Measurements from ENCODE around the gene SCLT1.

Gene SCLT1

DNA sequence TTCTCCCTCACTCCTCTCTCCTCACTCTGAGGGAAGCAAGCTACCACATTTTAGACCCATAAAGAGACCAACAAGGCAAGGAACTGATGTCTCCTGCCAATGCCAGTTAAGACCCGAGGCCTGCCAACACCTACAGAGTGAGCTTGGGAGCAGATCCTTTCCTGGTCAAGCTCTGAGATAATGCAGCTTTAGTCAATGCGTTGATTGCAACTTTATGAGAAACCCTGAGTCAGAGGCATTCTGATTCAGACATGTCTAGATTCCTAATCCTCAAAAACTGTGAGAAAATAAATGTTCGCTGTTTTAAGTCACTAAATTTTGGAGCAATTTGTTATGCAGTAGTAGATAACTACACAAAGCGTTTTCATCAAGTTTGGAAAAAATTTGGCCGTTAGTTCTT lies 168.4 kb downstream of the SCLT1 start:
- H3K4me1 ChIP-seq (ENCODE audit: control insufficient read depth, insufficient read depth, low read length), result no peaks in the 10 kb centered on the region
- H3K4me3 ChIP-seq (ENCODE audit: low read length in 2 of 2), result no peak overlapping the region
- no peaks in the 10 kb centered on the region for H3K9me3 ChIP-seq (ENCODE audit: control insufficient read depth in 2 of 2, low read length in 2 of 2)
- no peak overlapping the region for H3K27ac ChIP-seq (ENCODE audit: low read length)
- no peaks in the 10 kb centered on the region for H3K36me3 ChIP-seq (ENCODE audit: control insufficient read depth in 2 of 2, insufficient read depth in 2 of 2, low read length in 2 of 2)
- H3K9ac ChIP-seq (ENCODE audit: low read length in 2 of 2), result no peak overlapping the region
- H3K27me3 ChIP-seq (ENCODE audit: control insufficient read depth in 1 of 2, insufficient read depth in 2 of 2, low read length in 2 of 2), result no peaks in the 10 kb centered on the region

DNA sequence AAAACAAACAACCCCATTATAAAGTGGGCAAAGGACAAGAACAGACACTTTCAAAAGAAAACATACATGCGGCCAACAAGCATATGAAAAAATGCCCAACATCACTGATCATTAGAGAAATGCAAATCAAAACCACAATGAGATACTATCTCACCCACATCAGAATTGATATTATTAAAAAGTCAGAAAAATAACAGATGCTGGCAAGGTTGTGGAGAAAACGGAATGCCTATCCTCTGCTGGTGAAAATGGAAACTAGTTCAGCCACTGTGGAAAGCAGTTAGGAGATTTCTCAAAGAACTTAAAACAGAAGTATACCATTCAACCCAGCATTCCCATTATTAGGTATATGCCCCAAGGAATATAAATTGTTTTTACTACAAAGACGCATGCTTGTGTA lies 171.4 kb downstream of the SCLT1 start:
- Histone ChIP-seq H3K36me3 (ENCODE audit: control insufficient read depth in 2 of 2, insufficient read depth in 2 of 2, low read length in 2 of 2) (no peaks in the 10 kb centered on the region), H3K4me3 (ENCODE audit: low read length in 2 of 2) (no peak overlapping the region), H3K9ac (ENCODE audit: low read length in 2 of 2) (no peak overlapping the region), H3K27ac (ENCODE audit: low read length) (no peak overlapping the region), H3K9me3 (ENCODE audit: control insufficient read depth in 2 of 2, low read length in 2 of 2) (no peaks in the 10 kb centered on the region), H3K27me3 (ENCODE audit: control insufficient read depth in 1 of 2, insufficient read depth in 2 of 2, low read length in 2 of 2) (no peaks in the 10 kb centered on the region), H3K4me1 (ENCODE audit: control insufficient read depth, insufficient read depth, low read length) (no peaks in the 10 kb centered on the region)

DNA sequence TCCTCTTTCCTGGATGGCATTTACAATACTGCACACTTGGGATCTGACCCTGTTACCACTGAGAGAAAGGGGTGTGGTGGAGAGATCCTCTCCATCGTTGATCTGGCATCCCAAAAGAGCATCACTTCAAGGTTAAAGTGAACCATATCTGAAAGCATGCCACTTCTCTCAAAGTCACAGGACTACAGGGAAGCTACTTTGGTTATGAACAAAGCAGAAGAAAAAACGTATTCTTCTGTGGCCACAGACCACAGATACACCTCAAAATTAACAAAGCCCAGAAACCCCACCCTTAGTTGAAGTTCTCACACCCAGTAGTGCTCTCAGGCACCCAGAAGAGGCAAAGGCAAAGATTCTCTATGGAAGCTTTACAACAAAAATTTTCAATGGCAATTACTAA lies 175.6 kb downstream of the SCLT1 start:
- no peaks in the 10 kb centered on the region for H3K4me1 ChIP-seq (ENCODE audit: control insufficient read depth, insufficient read depth, low read length)

DNA sequence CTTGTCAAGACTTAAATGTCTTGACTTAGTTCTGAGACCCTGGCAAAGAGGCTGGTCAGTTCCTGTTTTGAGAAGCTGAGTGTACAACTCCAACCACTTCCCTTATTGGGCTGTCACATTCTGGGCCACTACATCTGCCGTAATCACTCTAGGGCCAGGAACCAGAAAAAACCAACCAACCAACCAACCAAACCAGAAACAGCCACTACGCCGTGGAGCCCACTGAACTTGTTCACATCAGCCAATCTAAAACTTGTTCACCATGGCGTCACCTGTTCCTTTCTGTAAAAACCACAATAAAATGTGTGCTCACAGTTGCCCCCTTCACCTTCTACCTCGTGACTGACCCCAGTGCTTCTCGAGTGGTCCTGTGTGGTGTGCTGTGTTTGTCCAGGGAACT lies 176.5 kb downstream of the SCLT1 start:
- no peak overlapping the region for H3K27ac ChIP-seq (ENCODE audit: low read length)
- H3K27me3 ChIP-seq (ENCODE audit: control insufficient read depth in 1 of 2, insufficient read depth in 2 of 2, low read length in 2 of 2), result no peaks in the 10 kb centered on the region
- H3K4me3 ChIP-seq (ENCODE audit: low read length in 2 of 2), result no peak overlapping the region
- H3K36me3 ChIP-seq (ENCODE audit: control insufficient read depth in 2 of 2, insufficient read depth in 2 of 2, low read length in 2 of 2), result no peaks in the 10 kb centered on the region
- no peaks in the 10 kb centered on the region for H3K9me3 ChIP-seq (ENCODE audit: control insufficient read depth in 2 of 2, low read length in 2 of 2)
- H3K4me1 ChIP-seq (ENCODE audit: control insufficient read depth, insufficient read depth, low read length), result no peaks in the 10 kb centered on the region
- H3K9ac ChIP-seq (ENCODE audit: low read length in 2 of 2), result no peak overlapping the region

More for the DNA sequence above, 175.6 kb downstream of the SCLT1 start:
- H3K27ac ChIP-seq (ENCODE audit: low read length), result no peak overlapping the region
- no peak overlapping the region for H3K4me3 ChIP-seq (ENCODE audit: low read length in 2 of 2)
- no peaks in the 10 kb centered on the region for H3K27me3 ChIP-seq (ENCODE audit: control insufficient read depth in 1 of 2, insufficient read depth in 2 of 2, low read length in 2 of 2)
- no peaks in the 10 kb centered on the region for H3K36me3 ChIP-seq (ENCODE audit: control insufficient read depth in 2 of 2, insufficient read depth in 2 of 2, low read length in 2 of 2)
- H3K9ac ChIP-seq (ENCODE audit: low read length in 2 of 2), result no peak overlapping the region
- no peaks in the 10 kb centered on the region for H3K9me3 ChIP-seq (ENCODE audit: control insufficient read depth in 2 of 2, low read length in 2 of 2)

DNA sequence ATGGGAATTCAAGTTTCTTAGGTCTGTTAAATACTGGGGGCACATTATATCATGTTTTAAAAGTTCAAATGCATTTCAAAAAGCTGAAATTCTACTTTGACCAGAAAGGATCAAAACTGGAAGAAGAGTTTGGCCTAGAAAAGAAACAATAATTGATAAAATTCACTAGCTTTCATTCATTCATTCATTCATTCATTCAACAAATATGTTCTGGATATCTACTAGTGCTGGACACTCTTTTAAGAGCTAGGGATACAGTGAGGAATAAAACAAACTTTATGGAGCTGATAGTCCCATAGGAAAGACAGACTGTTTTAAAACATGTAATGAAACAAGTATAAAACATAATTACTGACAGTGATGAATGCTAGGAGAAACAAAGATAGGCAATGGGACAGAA lies 177.8 kb downstream of the SCLT1 start:
- no peaks in the 10 kb centered on the region for H3K36me3 ChIP-seq (ENCODE audit: control insufficient read depth in 2 of 2, insufficient read depth in 2 of 2, low read length in 2 of 2)
- H3K27ac ChIP-seq (ENCODE audit: low read length), result no peak overlapping the region
- no peaks in the 10 kb centered on the region for H3K27me3 ChIP-seq (ENCODE audit: control insufficient read depth in 1 of 2, insufficient read depth in 2 of 2, low read length in 2 of 2)
- no peaks in the 10 kb centered on the region for H3K9me3 ChIP-seq (ENCODE audit: control insufficient read depth in 2 of 2, low read length in 2 of 2)
- H3K4me1 ChIP-seq (ENCODE audit: control insufficient read depth, insufficient read depth, low read length), result no peaks in the 10 kb centered on the region
- no peak overlapping the region for H3K9ac ChIP-seq (ENCODE audit: low read length in 2 of 2)
- H3K4me3 ChIP-seq (ENCODE audit: low read length in 2 of 2), result no peak overlapping the region

DNA sequence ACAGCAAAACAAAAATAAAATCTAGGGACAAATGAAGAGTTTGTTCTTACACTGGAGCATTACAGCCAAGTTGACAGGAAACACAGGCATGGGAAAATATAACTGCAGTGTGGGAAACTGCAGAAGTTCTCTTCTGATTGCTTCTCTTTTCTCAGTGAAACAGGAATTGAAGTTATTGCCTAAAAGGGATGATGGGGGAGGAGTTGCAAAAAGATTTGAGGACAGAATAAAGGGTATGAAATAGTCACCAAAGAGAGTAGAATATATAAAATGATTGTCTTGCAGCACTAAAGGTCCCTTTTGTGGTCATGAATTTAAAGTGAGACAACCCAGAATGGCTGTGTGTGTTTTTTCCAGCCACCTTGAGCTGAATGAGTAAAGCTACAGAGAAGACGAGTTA lies 180.1 kb downstream of the SCLT1 start:
- Histone ChIP-seq H3K4me1 (ENCODE audit: control insufficient read depth, insufficient read depth, low read length) (no peaks in the 10 kb centered on the region), H3K9me3 (ENCODE audit: control insufficient read depth in 2 of 2, low read length in 2 of 2) (no peaks in the 10 kb centered on the region), H3K9ac (ENCODE audit: low read length in 2 of 2) (no peak overlapping the region), H3K36me3 (ENCODE audit: control insufficient read depth in 2 of 2, insufficient read depth in 2 of 2, low read length in 2 of 2) (no peaks in the 10 kb centered on the region), H3K27ac (ENCODE audit: low read length) (no peak overlapping the region), H3K4me3 (ENCODE audit: low read length in 2 of 2) (no peak overlapping the region), H3K27me3 (ENCODE audit: control insufficient read depth in 1 of 2, insufficient read depth in 2 of 2, low read length in 2 of 2) (no peaks in the 10 kb centered on the region)

DNA sequence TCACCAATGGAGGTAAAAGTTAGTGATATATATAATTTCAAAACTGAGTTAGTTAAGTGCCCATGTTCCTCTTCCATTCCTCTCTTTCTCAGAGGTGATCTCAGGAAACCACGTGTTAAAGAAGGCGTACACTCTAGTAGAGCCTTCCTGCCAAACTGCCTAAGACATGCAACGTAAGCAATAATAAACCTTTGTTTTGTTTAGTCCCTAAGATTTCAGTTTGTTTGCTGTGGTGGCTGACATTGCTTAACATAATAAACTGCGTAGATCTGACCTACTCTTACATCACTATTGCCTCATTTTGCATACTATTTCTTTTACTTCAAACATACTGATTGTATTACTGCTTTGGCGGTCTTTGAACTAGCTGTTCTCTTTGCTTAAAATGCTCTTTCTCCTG lies 184.6 kb downstream of the SCLT1 start:
- H3K27me3 ChIP-seq (ENCODE audit: control insufficient read depth in 1 of 2, insufficient read depth in 2 of 2, low read length in 2 of 2), result no peaks in the 10 kb centered on the region
- H3K9me3 ChIP-seq (ENCODE audit: control insufficient read depth in 2 of 2, low read length in 2 of 2), result no peaks in the 10 kb centered on the region
- H3K4me3 ChIP-seq (ENCODE audit: low read length in 2 of 2), result no peak overlapping the region
- H3K4me1 ChIP-seq (ENCODE audit: control insufficient read depth, insufficient read depth, low read length), result no peaks in the 10 kb centered on the region
- no peaks in the 10 kb centered on the region for H3K36me3 ChIP-seq (ENCODE audit: control insufficient read depth in 2 of 2, insufficient read depth in 2 of 2, low read length in 2 of 2)
- H3K27ac ChIP-seq (ENCODE audit: low read length), result no peak overlapping the region
- H3K9ac ChIP-seq (ENCODE audit: low read length in 2 of 2), result no peak overlapping the region

DNA sequence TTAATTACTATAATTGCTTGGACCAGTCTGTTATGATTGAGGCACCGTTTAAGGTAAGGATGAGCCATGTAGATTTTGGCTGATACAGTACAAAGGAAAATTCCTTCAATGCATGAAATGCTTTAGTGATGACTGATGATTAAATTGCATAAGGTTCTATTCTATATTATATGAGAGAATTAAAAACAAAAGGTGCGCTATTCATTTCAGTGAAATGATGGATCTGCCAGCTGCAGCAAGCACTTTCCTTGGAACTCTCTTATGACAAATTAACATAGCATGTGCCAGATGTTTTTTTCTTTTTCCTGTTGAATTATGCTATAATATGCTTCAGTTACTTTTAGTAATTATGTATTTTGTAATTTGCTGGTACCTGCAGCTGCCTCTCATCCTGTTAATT lies 185.4 kb downstream of the SCLT1 start:
- no peaks in the 10 kb centered on the region for H3K9me3 ChIP-seq (ENCODE audit: control insufficient read depth in 2 of 2, low read length in 2 of 2)

DNA sequence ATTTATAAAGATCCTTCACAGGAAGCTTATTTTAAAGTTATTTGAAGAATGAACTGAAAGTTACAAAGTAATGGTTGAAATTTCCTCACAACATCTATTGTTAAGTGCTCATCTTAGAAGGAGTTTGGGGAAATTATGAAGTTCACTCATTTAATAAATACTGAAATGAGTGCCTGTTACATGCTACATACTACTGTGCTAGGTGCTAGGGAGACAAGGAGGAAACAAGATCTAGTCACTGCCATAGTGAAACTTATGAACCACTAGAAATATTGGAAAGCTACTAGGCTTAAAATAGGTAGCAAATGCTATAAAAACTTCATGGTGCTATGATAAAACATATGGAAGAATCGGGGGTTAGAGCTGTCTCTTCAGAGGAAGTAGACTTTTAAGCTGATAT lies 186.8 kb downstream of the SCLT1 start:
- no peaks in the 10 kb centered on the region for H3K4me1 ChIP-seq (ENCODE audit: control insufficient read depth, insufficient read depth, low read length)
- H3K9ac ChIP-seq (ENCODE audit: low read length in 2 of 2), result no peak overlapping the region
- no peak overlapping the region for H3K4me3 ChIP-seq (ENCODE audit: low read length in 2 of 2)
- no peaks in the 10 kb centered on the region for H3K27me3 ChIP-seq (ENCODE audit: control insufficient read depth in 1 of 2, insufficient read depth in 2 of 2, low read length in 2 of 2)
- H3K27ac ChIP-seq (ENCODE audit: low read length), result no peak overlapping the region
- H3K9me3 ChIP-seq (ENCODE audit: control insufficient read depth in 2 of 2, low read length in 2 of 2), result no peaks in the 10 kb centered on the region
- no peaks in the 10 kb centered on the region for H3K36me3 ChIP-seq (ENCODE audit: control insufficient read depth in 2 of 2, insufficient read depth in 2 of 2, low read length in 2 of 2)

More for the DNA sequence above, 185.4 kb downstream of the SCLT1 start:
- H3K27ac ChIP-seq (ENCODE audit: low read length), result no peak overlapping the region
- H3K9ac ChIP-seq (ENCODE audit: low read length in 2 of 2), result no peak overlapping the region
- H3K27me3 ChIP-seq (ENCODE audit: control insufficient read depth in 1 of 2, insufficient read depth in 2 of 2, low read length in 2 of 2), result no peaks in the 10 kb centered on the region
- no peaks in the 10 kb centered on the region for H3K4me1 ChIP-seq (ENCODE audit: control insufficient read depth, insufficient read depth, low read length)
- H3K36me3 ChIP-seq (ENCODE audit: control insufficient read depth in 2 of 2, insufficient read depth in 2 of 2, low read length in 2 of 2), result no peaks in the 10 kb centered on the region
- no peak overlapping the region for H3K4me3 ChIP-seq (ENCODE audit: low read length in 2 of 2)

DNA sequence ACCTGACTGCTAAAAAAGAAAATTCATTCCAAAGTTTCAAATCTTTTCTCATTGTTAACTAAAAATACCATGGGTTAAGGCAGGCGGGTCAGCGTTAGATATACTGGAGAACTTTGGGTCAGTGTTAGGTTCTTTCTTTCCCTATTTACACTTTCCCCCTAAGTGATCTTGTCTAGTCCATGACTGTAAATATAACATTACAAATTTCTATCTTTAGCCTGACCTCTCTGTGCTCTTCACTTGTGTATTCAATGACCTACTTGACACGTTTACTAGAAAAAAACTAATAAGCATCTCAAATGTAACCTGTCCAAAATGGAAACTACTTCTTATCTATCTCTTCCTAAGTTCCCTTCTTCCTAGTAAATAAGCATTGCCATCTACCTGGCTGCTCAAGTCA lies 188.5 kb downstream of the SCLT1 start:
- H3K4me3 ChIP-seq (ENCODE audit: low read length in 2 of 2), result no peak overlapping the region
- H3K4me1 ChIP-seq (ENCODE audit: control insufficient read depth, insufficient read depth, low read length), result no peaks in the 10 kb centered on the region
- no peaks in the 10 kb centered on the region for H3K36me3 ChIP-seq (ENCODE audit: control insufficient read depth in 2 of 2, insufficient read depth in 2 of 2, low read length in 2 of 2)
- no peak overlapping the region for H3K9ac ChIP-seq (ENCODE audit: low read length in 2 of 2)
- H3K27me3 ChIP-seq (ENCODE audit: control insufficient read depth in 1 of 2, insufficient read depth in 2 of 2, low read length in 2 of 2), result no peaks in the 10 kb centered on the region
- H3K27ac ChIP-seq (ENCODE audit: low read length), result no peak overlapping the region
- no peaks in the 10 kb centered on the region for H3K9me3 ChIP-seq (ENCODE audit: control insufficient read depth in 2 of 2, low read length in 2 of 2)

DNA sequence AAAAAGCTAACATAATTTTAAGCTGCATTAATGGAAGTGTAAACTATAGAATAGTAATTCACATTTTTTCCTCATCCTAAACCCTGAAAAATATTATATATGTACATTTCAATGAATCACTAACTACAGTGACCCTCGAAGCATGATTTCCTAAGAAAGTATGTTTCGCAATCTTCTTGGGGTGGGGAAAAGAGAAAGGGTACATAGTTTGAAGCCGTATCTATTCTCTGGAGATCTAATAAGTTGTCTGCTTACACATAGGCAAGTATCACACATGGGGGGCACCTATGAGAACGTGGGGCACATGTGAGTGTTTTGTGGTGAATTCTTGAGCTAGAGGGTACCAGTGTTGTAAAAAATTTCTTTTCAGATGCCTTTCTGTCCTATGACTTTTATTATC lies 212.7 kb downstream of the SCLT1 start:
- H3K4me1 ChIP-seq (ENCODE audit: control insufficient read depth, insufficient read depth, low read length), result no peaks in the 10 kb centered on the region
- no peak overlapping the region for H3K4me3 ChIP-seq (ENCODE audit: low read length in 2 of 2)
- no peak overlapping the region for H3K27ac ChIP-seq (ENCODE audit: low read length)
- H3K9ac ChIP-seq (ENCODE audit: low read length in 2 of 2), result no peak overlapping the region
- H3K36me3 ChIP-seq (ENCODE audit: control insufficient read depth in 2 of 2, insufficient read depth in 2 of 2, low read length in 2 of 2), result no peaks in the 10 kb centered on the region
- no peaks in the 10 kb centered on the region for H3K9me3 ChIP-seq (ENCODE audit: control insufficient read depth in 2 of 2, low read length in 2 of 2)
- H3K27me3 ChIP-seq (ENCODE audit: control insufficient read depth in 1 of 2, insufficient read depth in 2 of 2, low read length in 2 of 2), result no peaks in the 10 kb centered on the region

DNA sequence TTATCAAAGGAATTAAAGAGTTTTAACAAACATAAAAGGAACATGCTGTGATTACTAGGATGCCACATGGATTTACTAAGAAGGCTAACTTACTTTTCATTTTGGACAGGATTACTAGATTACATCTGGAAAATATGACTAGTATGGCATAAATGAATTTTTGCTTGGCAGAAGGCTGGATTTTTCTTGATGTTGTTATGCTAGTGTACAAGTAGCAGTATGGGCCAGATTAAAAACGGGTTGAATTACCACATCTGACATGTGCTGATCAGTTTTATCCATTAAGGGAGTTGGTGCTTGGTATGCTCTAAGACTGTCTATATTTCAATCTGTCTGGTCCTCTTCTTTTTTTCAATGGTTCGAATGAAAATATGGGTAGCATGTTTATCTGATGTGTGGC lies 213.4 kb downstream of the SCLT1 start:
- no peak overlapping the region for H3K27ac ChIP-seq (ENCODE audit: low read length)
- no peaks in the 10 kb centered on the region for H3K27me3 ChIP-seq (ENCODE audit: control insufficient read depth in 1 of 2, insufficient read depth in 2 of 2, low read length in 2 of 2)
- no peak overlapping the region for H3K4me3 ChIP-seq (ENCODE audit: low read length in 2 of 2)
- H3K9me3 ChIP-seq (ENCODE audit: control insufficient read depth in 2 of 2, low read length in 2 of 2), result no peaks in the 10 kb centered on the region
- H3K4me1 ChIP-seq (ENCODE audit: control insufficient read depth, insufficient read depth, low read length), result no peaks in the 10 kb centered on the region
- no peak overlapping the region for H3K9ac ChIP-seq (ENCODE audit: low read length in 2 of 2)
- no peaks in the 10 kb centered on the region for H3K36me3 ChIP-seq (ENCODE audit: control insufficient read depth in 2 of 2, insufficient read depth in 2 of 2, low read length in 2 of 2)
